Epithelial cell of proximal tubule (primary cell): ENCODE results near the gene C9orf50. TPM values are rescaled to one million over a fixed set of nuclear protein-coding genes. Genes with fewer than 3 reads are reported as not detected.

Experiments
- DNase-seq: peaks from one replicate; pipeline ENCODE4 v3.0.0-alpha.2; 2011; ENCODE audit warnings: low read depth
- H3K4me3 ChIP-seq: 2 replicates; pipeline ENCODE4 v1.5.1; 2011; ENCODE audit warnings: low read depth, mild to moderate bottlenecking, low read length
- CTCF ChIP-seq: conservative IDR thresholded peaks from 2 replicates; pipeline ENCODE4 v1.5.1; 2012; ENCODE audit warnings: low read depth, mild to moderate bottlenecking, low read length
- total RNA-seq: library from RNA; depleted of rRNA; stranded (reverse); fragments of >200 nt; gene quantifications from 2 replicates; pipeline ENCODE4 v1.2.3, GENCODE V29; 2015

C9orf50 gene
- total RNA-seq, 1 donor from 2014 or later, result 0.69 TPM

DNA sequence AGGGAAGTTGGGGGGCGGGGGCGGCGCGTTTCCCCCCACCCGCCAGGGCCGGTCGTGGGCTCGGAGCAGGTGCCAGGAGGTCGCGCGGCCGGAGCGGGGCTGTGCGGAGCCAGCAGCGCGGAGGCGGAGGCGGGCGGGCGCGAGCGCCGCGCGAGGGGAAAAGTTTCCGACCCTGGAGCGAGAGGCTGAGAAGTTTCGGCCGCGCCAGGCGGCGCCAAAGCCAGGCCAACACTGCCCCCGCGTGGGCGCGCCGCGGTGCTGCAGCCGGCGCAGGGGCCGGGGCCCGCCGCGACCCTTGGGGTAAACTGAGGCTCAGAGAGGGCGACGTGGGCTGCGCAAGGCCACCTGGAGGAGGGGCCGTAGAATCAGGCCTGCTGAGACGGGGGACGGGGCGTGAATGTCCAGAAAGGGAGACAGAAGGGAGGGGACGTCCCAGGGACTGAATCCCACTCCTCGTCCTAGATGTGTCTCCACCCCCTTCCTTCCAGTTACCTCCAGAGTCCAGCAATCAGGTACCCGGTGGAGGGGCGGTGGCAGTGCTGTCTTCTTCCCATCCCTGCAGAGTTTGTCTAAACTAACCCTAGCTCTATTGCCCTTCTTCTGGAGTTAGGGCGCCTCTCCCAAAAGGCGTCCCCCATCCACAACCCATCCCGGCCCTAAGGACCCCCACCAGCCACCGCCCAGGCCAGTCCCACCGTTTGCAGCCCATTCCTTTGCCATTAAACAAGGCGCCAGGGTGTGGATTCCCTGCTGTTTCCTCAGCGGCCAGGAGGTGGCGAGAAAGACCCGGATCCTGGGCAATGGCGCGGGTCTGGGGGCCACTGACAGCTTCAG, 10.2 kb downstream of the C9orf50 start:
- peak; percentile 71 for TF ChIP-seq CTCF
- H3K4me3 ChIP-seq, result peak overlapping the region; percentile 66
- DNase-seq, result no peak

- peak overlapping the region; percentile 66 for H3K4me3 ChIP-seq
- no peak for TF ChIP-seq CTCF
- DNase-seq, result no peak
Observed at GRCh38 chr9:129610213-129610472, 10.8 kb downstream of the C9orf50 start.

- DNase-seq, result no peak
Observed at GRCh38 chr9:129609486-129610212, 11.3 kb downstream of the C9orf50 start.

GRCh38 chr9:129608561-129609481, 12.1 kb downstream of the C9orf50 start:
- no peak for DNase-seq
- no peak for TF ChIP-seq CTCF
- H3K4me3 ChIP-seq, result no peak overlapping the region

More at GRCh38 chr9:129609486-129610212, 11.3 kb downstream of the C9orf50 start:
- peak overlapping the region; percentile 34 for H3K4me3 ChIP-seq
- no peak for TF ChIP-seq CTCF

- no peak overlapping the region for H3K4me3 ChIP-seq
- no peak for TF ChIP-seq CTCF
- no peak for DNase-seq
Observed at GRCh38 chr9:129607027-129607387, 13.9 kb downstream of the C9orf50 start.

- TF ChIP-seq CTCF, result no peak
- no peak for DNase-seq
Observed at GRCh38 chr9:129606161-129607026, 14.5 kb downstream of the C9orf50 start.

More at GRCh38 chr9:129606161-129607026, 14.5 kb downstream of the C9orf50 start:
- no peak overlapping the region for H3K4me3 ChIP-seq
